GM10248 (cell line): ENCODE data around the gene TFIP11.

Experiments used
- CTCF ChIA-PET: fragments of 300-600 bp; sonication (Branson Sonifier 250); formaldehyde crosslinking; extraction: SDS; loops from one replicate; lab custom pipeline; 2021; ENCODE audit warnings: antibody characterized with exemption; lab: Yijun Ruan, JAX
- POLR2A ChIA-PET: fragments of 350-650 bp; sonication (Branson Sonifier 250); formaldehyde crosslinking; extraction: SDS; loops from one replicate; lab custom pipeline; 2020; ENCODE audit warnings: antibody characterized with exemption; lab: Yijun Ruan, JAX
- DNase-seq: peaks from one replicate; pipeline ENCODE4 v3.0.0; 2012; ENCODE audit errors: extremely low spot score
- CTCF ChIP-seq: IDR thresholded peaks from 2 replicates; pipeline ENCODE4 v1.5.1; 2012; ENCODE audit warnings: mild to moderate bottlenecking, low read depth; ENCODE audit errors: extremely low read depth, missing control alignments, control extremely low read depth

Gene TFIP11

DNA sequence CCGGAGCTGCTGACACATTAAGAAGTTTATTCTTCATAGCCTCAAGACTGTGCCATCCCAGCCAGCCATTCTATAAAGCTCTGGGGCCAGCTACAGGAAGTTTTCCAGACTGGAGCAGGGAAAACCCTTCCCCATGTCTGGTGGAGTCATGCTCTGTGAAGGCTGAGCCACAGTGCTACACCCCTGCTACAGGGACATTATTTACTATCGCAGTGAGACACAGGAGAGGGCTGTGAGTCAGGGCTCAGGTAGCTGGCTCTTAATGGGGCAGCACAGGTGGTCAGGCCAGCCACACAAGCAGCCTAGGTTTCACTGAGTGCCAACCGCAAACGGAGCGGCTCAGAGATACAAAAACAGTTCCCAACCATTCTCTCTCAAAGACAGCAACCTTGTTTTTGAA, 40.8 kb downstream of the TFIP11 start:
- DNase-seq: no peak
- CTCF ChIA-PET: interaction anchor here (1.4 to 1.8 kb wide), 2 partner anchors 10 to 11 kb away, joined by 5 to 7 read pairs; no protein-coding TSS in a partner anchor
- TF ChIP-seq CTCF: no peak
- POLR2A ChIA-PET: no interaction called here

DNA sequence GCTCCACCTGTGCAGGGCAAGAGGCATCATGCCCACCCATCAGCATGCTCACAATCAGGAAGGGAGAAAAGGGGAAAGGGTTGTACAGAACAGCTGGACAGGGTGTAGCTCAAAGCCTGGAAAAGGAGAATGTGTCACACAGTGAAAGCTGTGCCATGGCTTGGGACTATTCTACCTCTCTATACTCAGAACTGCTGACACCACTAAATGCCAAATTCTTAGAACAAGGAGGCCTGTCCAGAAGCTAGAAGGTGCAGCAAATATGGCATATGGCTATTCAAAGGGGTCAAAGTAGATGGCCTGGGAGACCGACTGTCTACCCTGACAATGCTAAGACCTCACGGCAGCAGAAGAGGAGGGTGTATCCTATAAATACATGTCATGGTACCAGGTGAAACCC, 41.5 kb downstream of the TFIP11 start:
- no peak for TF ChIP-seq CTCF
- ChIA-PET CTCF (interaction anchor here (1.4 kb wide), 1 partner anchor 9 kb away, joined by 5 read pairs; no protein-coding TSS in a partner anchor), POLR2A (interaction anchor here (0.5 kb wide), 1 partner anchor 173 kb away, joined by 4 read pairs; no protein-coding TSS in a partner anchor)
- no peak for DNase-seq

DNA sequence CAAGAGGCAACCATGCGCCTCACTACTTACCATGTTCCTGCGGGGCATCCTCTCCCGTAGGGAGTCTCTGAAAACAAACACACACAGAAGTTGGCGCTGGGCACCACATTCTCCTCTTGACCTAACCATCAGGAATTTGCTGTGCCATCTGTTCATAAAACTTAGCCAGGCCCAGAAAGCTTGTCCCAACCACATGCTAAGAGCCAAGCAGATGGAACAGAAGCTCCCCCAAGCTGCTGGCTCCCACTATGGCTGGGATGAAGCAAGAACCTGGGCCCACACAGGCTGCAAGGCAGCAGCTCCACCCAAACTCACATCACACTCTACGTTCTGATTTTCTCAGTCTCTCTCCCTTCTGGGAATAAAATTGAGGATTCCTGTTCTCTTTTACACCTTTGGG, 46.1 kb downstream of the TFIP11 start:
- CTCF ChIA-PET: interaction anchor here (0.7 to 7.5 kb wide), 5 partner anchors 13 to 102 kb away, joined by 3 to 76 read pairs (median 3); no protein-coding TSS in a partner anchor
- DNase-seq: no peak
- POLR2A ChIA-PET: no interaction called here
- no peak for TF ChIP-seq CTCF

GRCh38 chr22:26464312-26464711, 48.0 kb downstream of the TFIP11 start:
- DNase-seq: no peak
- CTCF ChIA-PET: interaction anchor here (1.2 to 7.5 kb wide), 3 partner anchors 69 to 209 kb away, joined by 3 to 76 read pairs (median 65); no protein-coding TSS in a partner anchor
- TF ChIP-seq CTCF: no peak
- POLR2A ChIA-PET: interaction anchor here (0.6 kb wide), 1 partner anchor 178 kb away, joined by 6 read pairs; no protein-coding TSS in a partner anchor

GRCh38 chr22:26463688-26464087, 48.6 kb downstream of the TFIP11 start:
- no peak for DNase-seq
- CTCF ChIA-PET: interaction anchor here (1.2 to 7.5 kb wide), 3 partner anchors 69 to 209 kb away, joined by 3 to 76 read pairs (median 65); no protein-coding TSS in a partner anchor
- TF ChIP-seq CTCF: no peak
- POLR2A ChIA-PET: no interaction called here

DNA sequence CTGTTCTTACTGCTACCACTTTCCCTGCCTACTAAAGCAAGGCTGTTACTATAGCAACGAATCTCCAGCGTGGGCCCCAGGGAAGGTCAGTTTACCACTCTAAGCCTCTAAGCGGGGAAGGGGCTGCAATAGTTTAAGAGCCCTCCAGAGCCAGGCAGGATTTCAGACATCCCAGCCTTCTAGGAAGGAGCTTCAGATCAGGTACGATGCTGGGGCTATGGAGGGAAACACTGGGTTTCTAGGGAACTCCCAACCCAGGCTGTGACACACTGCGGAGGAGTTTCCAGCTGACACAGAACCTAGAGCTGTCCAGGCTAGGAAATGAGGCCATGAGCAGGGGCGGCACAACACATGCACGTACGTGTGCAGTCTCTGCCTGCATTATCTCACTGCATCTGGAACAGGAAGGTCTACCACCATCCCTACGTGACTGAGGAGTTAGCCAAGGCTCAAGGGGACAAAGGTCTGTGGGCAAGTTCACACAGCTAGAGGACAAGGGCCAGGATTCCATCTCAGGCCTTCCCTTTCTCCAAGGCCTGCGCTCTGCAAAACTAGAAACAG, 49.1 kb downstream of the TFIP11 start:
- no peak for DNase-seq
- no peak for TF ChIP-seq CTCF
- ChIA-PET CTCF (interaction anchor here (1.0 to 7.5 kb wide), 7 partner anchors 10 to 210 kb away, joined by 3 to 76 read pairs (median 5); no protein-coding TSS in a partner anchor), POLR2A (no interaction called here)
